IPS DF 6.9 (cell line): ENCODE data around the gene SPATA3.

Experiments used
- DNase-seq: peaks from one replicate; pipeline ENCODE4 v3.0.0-alpha.2; 2013; ENCODE audit warnings: low read depth, low spot score
- H3K27ac ChIP-seq: one replicate; pipeline ENCODE4 v1.5.1; 2013; ENCODE audit warnings: low read length, control low read depth
- H3K27me3 ChIP-seq: 2 replicates; pipeline ENCODE4 v1.6.1; 2013; ENCODE audit warnings: mild to moderate bottlenecking, low read length; ENCODE audit not compliant: control insufficient read depth, insufficient read depth
- H3K36me3 ChIP-seq: 2 replicates; pipeline ENCODE4 v1.6.1; 2013; ENCODE audit warnings: low read length; ENCODE audit not compliant: control insufficient read depth, insufficient read depth
- H3K4me1 ChIP-seq: 2 replicates; pipeline ENCODE4 v1.6.1; 2013; ENCODE audit warnings: low read length; ENCODE audit not compliant: control insufficient read depth, insufficient read depth
- H3K4me3 ChIP-seq: 2 replicates; pipeline ENCODE4 v1.5.1; 2013; ENCODE audit warnings: mild to moderate bottlenecking, low read length
- H3K9me3 ChIP-seq: 2 replicates; pipeline ENCODE4 v1.6.1; 2013; ENCODE audit warnings: low read length, inconsistent platforms; ENCODE audit not compliant: control insufficient read depth, insufficient read depth
- WGBS: extraction: QIAGEN DNeasy Blood & Tissue Kit; methylation state at CpG from one replicate; pipeline ENCODE4 v1.1.7; 2013; ENCODE audit warnings: mixed read lengths, missing lambda C conversion rate; ENCODE audit not compliant: insufficient read length, insufficient coverage; 5-methylcytosine and 5-hydroxymethylcytosine counted together

Gene SPATA3

DNA sequence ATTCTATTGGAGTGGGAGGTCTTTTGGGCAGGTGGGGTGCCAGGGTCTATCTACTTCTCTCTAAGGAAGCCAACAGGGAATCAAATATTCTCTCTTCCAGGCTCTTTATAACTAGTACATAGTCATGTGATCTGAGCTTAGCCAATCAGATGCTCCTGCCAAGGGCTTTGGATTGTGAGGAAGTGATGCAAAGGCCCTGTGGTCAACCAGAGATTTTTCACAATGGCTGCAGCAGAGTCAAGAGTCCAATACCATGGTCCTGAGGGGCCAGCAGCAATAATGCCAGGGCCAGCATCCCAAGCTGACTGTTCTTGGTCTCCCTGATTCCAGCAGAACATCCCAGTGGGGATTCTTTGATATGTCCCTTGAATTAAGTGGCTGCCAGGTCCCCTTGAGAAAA lies 33.0 kb downstream of the SPATA3 start:
- DNase-seq: no peak
- H3K27ac ChIP-seq: no peak overlapping the region
- no peak overlapping the region for H3K4me3 ChIP-seq
- no peaks in the 10 kb centered on the region for H3K4me1 ChIP-seq
- no peaks in the 10 kb centered on the region for H3K27me3 ChIP-seq
- H3K9me3 ChIP-seq: no peaks in the 10 kb centered on the region
- no peaks in the 10 kb centered on the region for H3K36me3 ChIP-seq

DNA sequence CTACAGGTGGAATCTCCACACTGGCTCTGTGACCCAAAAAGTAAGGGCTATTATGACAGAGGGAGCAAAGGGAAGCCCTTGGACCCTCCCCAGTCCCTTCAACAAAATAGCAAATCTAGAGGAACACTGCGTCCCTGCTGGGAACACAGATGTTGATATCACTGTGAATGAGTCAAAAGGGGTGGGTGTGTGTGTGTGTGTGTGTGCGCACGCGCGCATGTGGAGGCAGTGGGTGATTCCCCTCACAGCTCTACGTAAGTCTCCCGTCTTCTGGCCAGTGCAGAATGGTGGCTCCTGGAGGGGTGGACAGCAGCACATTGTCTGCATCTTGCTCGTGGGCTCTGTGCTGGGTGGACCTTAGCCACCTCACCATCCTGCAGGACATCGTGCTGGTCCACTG lies 33.6 kb downstream of the SPATA3 start:
- WGBS: no CpG with 5 or more reads among the region's 9 CpGs
- Histone ChIP-seq H3K27me3 (no peaks in the 10 kb centered on the region), H3K36me3 (no peaks in the 10 kb centered on the region), H3K4me1 (no peaks in the 10 kb centered on the region), H3K27ac (no peak overlapping the region), H3K4me3 (no peak overlapping the region), H3K9me3 (no peaks in the 10 kb centered on the region)
- no peak for DNase-seq

DNA sequence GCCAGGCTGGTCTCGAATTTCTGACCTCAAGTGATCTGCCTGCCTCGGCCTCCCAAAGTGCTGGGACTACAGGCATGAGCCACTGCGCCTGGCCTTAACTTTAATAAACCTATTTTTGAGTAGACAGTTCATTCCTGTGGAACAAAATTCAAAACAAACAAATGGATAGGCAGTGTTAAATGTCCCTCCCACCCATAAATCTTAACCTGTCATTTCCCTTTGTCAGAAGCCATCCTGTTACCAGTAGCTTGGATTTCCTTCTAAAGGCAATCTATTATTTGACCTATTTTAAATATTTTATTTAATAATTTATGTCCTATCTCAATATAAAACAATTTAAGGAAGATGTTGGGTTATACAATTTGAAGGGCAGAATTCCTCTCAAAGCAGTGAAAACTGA lies 34.8 kb downstream of the SPATA3 start:
- Histone ChIP-seq H3K27ac (no peak overlapping the region), H3K27me3 (no peaks in the 10 kb centered on the region), H3K4me1 (no peaks in the 10 kb centered on the region), H3K4me3 (no peak overlapping the region), H3K36me3 (no peaks in the 10 kb centered on the region), H3K9me3 (no peaks in the 10 kb centered on the region)
- DNase-seq: no peak
- no CpG with 5 or more reads among the region's 3 CpGs for WGBS

DNA sequence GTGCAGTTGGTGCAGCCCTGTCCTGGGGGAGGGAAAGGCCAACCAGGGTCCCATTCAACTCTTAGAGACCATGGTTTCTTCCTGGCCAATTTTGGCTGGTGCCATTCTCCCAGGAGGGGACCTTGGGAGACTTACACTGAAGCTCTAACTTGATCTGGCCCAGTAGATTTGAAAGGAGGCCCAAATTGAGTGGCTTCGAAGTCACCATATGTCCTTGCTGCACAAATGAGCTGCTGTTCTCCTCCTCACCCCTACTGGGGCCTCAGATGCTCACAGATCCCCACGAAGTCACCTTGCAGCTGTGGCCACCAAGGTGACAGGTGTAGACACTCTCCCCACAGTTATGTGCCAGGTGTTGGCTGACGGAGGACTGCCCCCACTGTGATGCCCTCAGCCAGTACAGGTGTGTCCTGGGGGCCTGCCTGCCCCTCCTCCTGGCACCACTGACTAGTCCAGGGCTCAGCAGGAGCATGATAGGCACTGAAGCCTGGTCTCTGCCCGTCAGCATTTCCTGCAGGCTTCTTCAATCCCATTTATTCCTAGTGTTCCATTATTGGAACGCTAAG lies 36.7 kb downstream of the SPATA3 start:
- no CpG with 5 or more reads among the region's 5 CpGs for WGBS
- Histone ChIP-seq H3K4me1 (no peaks in the 10 kb centered on the region), H3K9me3 (no peaks in the 10 kb centered on the region), H3K27ac (no peak overlapping the region), H3K27me3 (peaks cover 14% of the 10 kb centered on the region), H3K36me3 (no peaks in the 10 kb centered on the region), H3K4me3 (no peak overlapping the region)
- DNase-seq: no peak

DNA sequence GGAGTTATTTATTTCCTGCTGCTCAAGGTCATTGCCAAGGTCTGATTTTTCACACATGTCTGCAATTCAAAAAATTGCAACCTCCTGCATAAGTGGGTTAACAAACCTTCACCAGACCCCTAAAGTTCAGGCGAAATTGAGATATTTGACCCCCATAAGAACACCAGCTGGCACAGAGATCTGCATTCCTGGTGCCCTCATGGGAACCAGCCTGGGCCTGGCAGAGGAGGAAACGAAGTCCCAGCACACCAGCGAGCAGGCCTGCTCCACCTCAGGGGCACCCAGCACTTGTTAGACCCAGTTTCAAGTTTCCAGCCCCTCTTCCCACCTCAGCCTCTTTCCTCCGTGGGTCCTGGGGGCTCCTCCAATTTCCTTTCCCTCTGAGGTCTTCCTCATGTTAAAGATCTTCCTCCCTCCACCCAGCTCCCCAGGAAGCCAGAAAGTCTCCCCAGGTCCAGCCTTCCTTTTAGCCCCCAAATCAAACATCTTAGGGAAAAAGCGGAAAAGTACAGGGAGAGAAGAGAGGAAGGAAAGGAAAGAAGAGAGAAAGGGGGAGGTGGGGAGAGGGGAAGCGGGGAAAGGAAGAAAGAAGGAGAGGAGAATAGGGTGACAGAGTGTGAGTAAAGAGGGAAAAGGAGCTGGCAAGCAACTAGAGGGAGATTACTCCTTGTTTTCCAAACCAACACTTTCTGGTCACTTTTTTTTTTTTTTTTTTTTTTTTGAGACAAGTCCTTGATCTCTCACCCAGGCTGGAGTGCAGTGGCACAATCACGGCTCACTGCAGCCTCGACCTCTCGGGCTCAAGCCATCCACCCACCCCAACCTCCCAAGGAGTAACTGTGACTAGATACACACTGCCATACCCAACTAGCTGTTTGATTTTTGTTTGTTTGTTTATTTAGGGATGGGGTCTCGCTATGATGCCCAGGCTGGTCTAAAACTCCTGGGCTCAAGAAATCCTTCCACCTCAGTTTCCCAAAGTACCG lies 37.5 kb downstream of the SPATA3 start:
- 100% methylated on average over 1 of the region's 11 CpGs for WGBS
- Histone ChIP-seq H3K27me3 (peaks cover 18% of the 10 kb centered on the region), H3K36me3 (no peaks in the 10 kb centered on the region), H3K4me3 (no peak overlapping the region), H3K9me3 (no peaks in the 10 kb centered on the region), H3K4me1 (peaks cover 1% of the 10 kb centered on the region; the same call in 1 of the 2 replicates), H3K27ac (no peak overlapping the region)
- no peak for DNase-seq

DNA sequence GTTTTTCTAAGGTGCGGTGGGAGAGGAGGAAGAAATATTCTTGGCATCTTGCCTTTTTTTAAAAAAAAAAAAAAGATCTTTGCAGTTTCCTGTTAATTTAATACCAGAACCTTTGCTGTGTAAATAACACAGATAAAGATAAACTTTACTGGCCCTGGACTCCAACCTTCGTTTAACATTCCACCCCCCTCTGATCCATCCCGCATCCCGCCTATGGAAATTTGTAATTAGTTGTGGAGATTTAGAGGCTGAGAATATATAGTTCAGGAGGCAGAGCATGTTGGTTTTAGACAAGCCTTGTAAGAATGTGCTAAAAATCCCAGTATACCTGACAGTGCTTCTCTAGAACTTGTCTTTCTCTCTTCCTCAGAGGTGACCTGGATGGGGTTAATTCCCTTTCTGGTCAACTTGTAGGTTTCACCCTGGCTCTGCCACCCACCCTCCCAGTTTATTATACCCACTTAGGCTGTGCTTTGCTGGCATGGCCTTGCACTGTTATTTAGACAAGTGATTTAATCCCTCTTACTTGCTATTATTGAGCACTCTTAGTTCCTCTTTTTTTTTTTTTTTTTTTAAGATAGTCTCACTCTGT lies 38.5 kb downstream of the SPATA3 start:
- H3K4me1 ChIP-seq: peaks cover 1% of the 10 kb centered on the region; the same call in 1 of the 2 replicates
- no peak overlapping the region for H3K27ac ChIP-seq
- no peaks in the 10 kb centered on the region for H3K9me3 ChIP-seq
- H3K36me3 ChIP-seq: no peaks in the 10 kb centered on the region
- WGBS: no CpG with 5 or more reads among the region's 4 CpGs
- DNase-seq: no peak
- no peak overlapping the region for H3K4me3 ChIP-seq
- H3K27me3 ChIP-seq: peaks cover 23% of the 10 kb centered on the region

DNA sequence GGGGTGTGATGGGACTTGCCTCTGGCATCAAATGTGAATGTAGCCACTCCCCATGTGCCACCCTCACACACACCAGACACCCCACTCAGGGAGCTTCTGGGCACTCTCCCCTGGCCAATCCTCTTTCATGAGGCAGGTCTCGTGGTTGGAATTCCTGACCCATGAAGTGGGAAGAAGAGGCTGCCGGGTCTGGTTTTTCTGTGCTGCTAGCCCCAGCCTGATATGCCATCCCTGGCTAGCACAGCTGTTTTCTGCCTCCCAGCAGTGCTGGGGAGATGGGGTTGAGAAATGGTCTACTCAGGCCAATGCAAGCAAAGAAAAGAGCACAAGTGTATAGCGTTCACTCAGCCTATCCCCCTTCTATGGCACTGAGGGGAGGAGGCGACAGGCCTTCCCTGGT lies 40.2 kb downstream of the SPATA3 start:
- Histone ChIP-seq H3K4me1 (peaks cover 1% of the 10 kb centered on the region; the same call in 1 of the 2 replicates), H3K27ac (no peak overlapping the region), H3K9me3 (no peaks in the 10 kb centered on the region), H3K36me3 (no peaks in the 10 kb centered on the region), H3K27me3 (peaks cover 23% of the 10 kb centered on the region), H3K4me3 (no peak overlapping the region)
- no peak for DNase-seq
- WGBS: no CpG with 5 or more reads among the region's 4 CpGs

DNA sequence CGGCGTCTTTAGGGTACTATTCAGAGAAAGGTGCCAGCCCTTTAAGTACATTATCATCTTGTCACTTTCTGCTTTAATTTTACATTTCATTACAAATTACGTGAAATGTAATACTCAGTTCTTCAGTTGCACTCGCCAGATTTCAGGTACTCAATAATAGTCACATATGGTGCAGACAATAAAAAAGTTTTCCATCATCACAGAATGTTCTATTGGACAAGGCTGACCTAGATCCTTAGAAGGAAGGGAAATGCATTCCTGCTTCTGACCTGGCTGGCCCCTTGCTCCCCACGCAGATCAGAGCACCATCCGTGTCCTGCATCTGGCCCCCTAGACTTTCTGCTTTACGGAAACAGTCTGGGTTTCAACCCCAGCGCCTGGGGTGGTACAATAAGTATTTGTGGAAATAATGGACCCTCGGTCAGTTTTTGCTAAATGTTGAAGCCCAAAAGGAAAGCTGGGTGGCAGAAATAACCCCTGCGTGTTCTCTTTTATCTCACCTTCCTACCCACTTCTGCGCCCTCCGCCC lies 40.7 kb downstream of the SPATA3 start:
- H3K27me3 ChIP-seq: peaks cover 23% of the 10 kb centered on the region
- H3K4me3 ChIP-seq: no peak overlapping the region
- no CpG with 5 or more reads among the region's 12 CpGs for WGBS
- no peaks in the 10 kb centered on the region for H3K36me3 ChIP-seq
- DNase-seq: no peak
- H3K27ac ChIP-seq: no peak overlapping the region
- peaks cover 1% of the 10 kb centered on the region; the same call in 1 of the 2 replicates for H3K4me1 ChIP-seq
- no peaks in the 10 kb centered on the region for H3K9me3 ChIP-seq

DNA sequence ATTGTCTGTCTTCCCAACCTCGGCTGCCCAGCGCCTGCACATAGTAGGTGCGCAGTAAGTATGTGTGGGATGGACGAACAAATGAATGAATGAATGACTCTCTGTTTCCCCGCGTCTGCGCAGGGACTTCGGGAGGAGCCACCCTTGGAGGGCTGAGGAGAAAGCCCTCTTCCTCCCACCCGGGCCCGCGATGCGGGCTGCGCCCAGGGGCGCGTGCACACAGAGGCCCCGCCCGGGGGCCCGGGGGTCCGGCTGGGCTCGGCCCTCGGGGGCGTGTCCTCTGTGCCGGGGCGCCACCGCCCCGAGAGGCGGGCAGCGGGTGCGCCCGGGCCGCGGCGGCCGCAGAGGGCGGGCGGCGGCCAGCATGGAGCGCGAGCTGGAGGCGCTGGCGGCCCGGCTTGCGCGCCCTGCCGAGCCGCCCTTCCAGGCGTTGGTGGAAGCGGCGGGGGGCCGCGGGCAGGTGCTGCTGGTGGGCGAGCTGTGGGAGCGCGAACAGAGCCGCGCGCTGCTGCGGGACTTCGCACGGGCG lies 41.3 kb downstream of the SPATA3 start, which contains the start of gene C2orf72:
Gene C2orf72 (plus strand): TSS at position 322 of the 529 bp plus-strand sequence. CDS start 43 bp downstream, at position 365.
- WGBS: no CpG with 5 or more reads among the region's 61 CpGs
- Histone ChIP-seq H3K4me1 (peaks cover 1% of the 10 kb centered on the region; the same call in 1 of the 2 replicates), H3K4me3 (peak within 1 kb of the TSS; percentile 56; the same call in 1 of the 2 replicates), H3K27ac (no peak within 1 kb of the TSS), H3K9me3 (no peaks in the 10 kb centered on the region), H3K27me3 (peaks cover 23% of the 10 kb centered on the region), H3K36me3 (no peaks in the 10 kb centered on the region)
- no peak for DNase-seq
